Epithelial cell of proximal tubule (primary cell): ENCODE results near the gene INPP5A. TPM values are rescaled to one million over a fixed set of nuclear protein-coding genes. Genes with fewer than 3 reads are reported as not detected.
"Not testable (repeated sequence)": the region's sequence is repeated elsewhere in the genome, so short reads cannot be mapped to it uniquely, and the experiment has no call there.

Experiments
- DNase-seq: peaks from one replicate; pipeline ENCODE4 v3.0.0-alpha.2; 2011; ENCODE audit warnings: low read depth
- H3K4me3 ChIP-seq: 2 replicates; pipeline ENCODE4 v1.5.1; 2011; ENCODE audit warnings: low read depth, mild to moderate bottlenecking, low read length
- total RNA-seq: library from RNA; depleted of rRNA; stranded (reverse); fragments of >200 nt; gene quantifications from 2 replicates; pipeline ENCODE4 v1.2.3, GENCODE V29; 2015
- TF ChIP-seq, protein P1 (sequence below): conservative IDR thresholded peaks from 2 replicates; pipeline ENCODE4 v1.5.1; 2012; ENCODE audit warnings: low read depth, mild to moderate bottlenecking, low read length

INPP5A gene
- total RNA-seq, 1 donor from 2014 or later, result 30.4 TPM

DNA sequence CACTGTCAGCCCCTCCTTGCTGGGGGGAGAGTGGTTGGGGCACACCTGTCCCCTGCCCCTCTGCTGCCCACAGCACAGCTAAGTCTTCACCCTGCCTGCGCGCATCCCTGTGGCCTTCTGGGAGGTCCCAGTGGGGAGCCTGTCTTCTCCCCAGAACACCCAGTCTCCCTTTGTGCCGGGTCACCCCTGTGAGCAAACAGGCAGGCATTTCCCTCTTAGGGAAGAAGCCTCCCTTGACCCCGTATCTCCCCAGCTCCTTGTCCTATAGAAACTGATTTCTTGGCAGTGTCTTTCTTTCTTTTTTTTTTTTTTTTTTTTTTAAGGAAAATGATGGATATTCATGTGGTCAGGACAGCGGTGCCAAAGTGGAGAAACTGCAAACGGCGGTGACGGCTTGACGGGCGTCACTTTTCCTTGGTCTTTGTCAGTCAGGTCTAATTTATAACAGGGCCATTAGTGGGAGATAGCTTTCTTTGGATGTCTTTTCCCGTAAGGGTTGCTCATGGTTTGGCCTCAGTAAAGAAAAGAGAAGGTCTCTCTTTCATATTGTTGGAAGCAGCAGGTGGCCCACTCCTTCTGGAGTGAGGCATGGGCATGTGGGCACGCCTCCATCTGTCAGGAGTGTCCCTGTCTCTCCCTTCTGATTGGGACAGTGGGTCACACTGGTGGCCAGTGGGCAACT lies 133.1 kb downstream of the INPP5A start:
- no peak overlapping the region for H3K4me3 ChIP-seq
- TF ChIP-seq, protein P1, sequence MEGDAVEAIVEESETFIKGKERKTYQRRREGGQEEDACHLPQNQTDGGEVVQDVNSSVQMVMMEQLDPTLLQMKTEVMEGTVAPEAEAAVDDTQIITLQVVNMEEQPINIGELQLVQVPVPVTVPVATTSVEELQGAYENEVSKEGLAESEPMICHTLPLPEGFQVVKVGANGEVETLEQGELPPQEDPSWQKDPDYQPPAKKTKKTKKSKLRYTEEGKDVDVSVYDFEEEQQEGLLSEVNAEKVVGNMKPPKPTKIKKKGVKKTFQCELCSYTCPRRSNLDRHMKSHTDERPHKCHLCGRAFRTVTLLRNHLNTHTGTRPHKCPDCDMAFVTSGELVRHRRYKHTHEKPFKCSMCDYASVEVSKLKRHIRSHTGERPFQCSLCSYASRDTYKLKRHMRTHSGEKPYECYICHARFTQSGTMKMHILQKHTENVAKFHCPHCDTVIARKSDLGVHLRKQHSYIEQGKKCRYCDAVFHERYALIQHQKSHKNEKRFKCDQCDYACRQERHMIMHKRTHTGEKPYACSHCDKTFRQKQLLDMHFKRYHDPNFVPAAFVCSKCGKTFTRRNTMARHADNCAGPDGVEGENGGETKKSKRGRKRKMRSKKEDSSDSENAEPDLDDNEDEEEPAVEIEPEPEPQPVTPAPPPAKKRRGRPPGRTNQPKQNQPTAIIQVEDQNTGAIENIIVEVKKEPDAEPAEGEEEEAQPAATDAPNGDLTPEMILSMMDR, result no peak
- no peak for DNase-seq

DNA sequence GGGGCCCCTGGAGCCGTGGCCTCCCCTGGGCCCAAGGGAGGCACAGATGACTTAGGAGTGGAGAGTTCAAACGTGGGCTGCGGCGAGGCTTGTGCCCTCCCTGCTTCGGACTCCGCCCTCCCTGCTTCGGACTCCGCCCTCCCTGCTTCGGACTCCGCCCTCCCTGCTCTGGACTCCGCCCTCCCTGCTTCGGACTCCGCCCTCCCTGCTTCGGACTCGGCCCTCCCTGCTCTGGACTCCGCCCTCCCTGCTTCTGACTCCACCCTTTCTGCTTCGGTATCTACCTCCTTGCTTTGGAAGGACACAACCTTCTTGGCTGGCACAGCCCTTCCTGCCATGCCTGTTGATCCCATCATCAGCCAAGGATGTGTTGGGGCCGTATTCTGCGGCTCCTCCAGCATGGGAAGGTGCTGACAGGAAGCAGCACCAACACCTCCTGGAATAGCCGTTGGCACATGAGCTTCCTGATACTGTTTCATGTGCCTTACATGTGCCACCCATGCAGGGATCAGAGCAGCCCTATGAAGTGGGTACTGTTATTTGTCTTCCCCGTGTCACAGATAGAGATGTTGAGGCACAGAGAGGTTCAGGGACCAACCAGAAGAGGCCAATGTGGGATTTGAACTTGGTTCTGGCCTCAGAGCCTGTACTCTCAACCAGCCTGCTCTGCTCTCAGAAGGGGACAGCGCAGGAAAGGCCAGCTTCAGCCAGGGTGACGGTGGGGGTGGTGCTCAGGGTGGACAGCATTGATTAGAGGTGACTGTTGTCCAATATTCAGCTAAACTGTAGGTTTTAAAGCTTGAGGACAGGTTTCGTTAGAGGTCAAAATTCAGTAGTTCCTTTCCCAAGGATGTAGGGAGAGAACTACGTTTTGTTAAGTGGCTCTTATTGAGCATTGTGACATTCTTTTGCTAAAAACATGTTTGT lies 133.9 kb downstream of the INPP5A start:
- TF ChIP-seq, protein P1, result no peak
- no peak overlapping the region for H3K4me3 ChIP-seq
- DNase-seq, result no peak

DNA sequence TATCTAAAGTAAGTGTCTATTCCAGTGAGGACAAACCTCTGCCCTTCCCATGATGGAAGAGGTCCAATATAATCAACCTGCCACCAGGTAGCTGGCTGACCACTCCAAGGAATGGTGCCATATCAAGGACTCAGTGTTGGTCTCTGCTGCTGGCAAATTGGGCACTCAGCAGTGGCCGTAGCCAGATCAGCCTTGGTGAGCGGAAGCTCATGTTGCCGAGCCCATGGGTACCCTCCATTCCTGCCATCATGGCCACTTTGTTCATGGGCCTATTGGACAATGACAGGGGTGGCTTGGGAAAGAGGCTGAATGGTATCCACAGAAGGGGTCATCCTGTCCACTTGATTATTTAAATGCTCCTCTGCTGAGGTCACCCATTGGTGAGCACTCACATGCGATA lies 136.2 kb downstream of the INPP5A start:
- H3K4me3 ChIP-seq, result not testable (repeated sequence)

DNA sequence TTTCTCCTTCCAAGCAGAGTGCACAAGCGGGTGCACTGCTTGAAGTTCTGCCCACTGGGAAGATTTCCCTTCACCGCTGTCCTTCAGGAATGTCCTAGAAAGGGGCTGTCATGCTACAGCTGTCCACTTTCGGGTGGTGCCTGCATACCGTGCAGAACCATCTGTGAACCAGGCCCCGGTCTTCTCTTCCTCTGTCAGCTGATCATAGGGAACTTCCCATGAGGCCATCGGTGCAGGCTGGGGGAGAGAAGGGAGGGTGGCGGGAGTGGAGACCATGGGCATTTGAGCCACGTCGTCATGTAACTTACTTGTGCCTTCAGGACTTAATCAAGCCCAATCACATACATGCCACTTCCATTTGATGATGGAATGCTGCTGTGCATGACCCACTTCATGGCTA lies 136.7 kb downstream of the INPP5A start:
- TF ChIP-seq, protein P1, result no peak
- no peak overlapping the region for H3K4me3 ChIP-seq
- DNase-seq, result no peak

More for the DNA sequence above, 136.2 kb downstream of the INPP5A start:
- not testable (repeated sequence) for DNase-seq

DNA sequence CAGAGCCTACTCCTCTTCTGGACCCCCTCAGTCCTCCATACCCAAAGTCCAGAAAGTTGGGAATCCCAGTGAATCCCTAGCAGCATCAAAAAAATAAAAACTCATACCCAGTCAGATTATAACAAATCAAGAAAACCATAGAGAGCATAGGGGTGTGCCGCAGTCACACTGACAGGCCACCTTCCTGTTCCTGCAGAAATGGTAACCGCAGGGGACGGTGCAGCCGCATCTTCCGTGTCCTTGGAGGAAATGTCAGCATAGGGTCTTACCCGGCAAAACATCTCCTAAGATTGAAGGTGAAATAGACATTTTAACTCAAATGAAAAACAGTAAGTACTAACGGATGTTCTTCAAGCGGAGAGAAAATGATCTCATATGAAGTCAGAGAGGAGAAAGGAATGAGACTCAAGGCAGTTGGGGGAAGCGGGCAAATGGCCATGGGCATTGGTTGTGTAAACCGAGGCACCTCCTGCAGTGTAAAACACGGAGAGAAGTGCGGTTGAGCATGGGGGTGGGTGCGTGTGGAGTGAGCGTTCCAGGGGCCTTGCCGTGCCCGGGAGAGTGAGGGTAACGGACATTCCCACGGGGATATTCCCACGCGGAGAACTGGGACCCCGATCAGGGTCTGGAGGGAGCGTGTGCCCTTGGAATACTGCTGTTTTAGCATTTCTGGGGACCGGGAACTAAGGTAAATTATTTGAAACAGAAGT lies 137.6 kb downstream of the INPP5A start:
- DNase-seq, result no peak
- H3K4me3 ChIP-seq, result no peak overlapping the region
- TF ChIP-seq, protein P1, result no peak

DNA sequence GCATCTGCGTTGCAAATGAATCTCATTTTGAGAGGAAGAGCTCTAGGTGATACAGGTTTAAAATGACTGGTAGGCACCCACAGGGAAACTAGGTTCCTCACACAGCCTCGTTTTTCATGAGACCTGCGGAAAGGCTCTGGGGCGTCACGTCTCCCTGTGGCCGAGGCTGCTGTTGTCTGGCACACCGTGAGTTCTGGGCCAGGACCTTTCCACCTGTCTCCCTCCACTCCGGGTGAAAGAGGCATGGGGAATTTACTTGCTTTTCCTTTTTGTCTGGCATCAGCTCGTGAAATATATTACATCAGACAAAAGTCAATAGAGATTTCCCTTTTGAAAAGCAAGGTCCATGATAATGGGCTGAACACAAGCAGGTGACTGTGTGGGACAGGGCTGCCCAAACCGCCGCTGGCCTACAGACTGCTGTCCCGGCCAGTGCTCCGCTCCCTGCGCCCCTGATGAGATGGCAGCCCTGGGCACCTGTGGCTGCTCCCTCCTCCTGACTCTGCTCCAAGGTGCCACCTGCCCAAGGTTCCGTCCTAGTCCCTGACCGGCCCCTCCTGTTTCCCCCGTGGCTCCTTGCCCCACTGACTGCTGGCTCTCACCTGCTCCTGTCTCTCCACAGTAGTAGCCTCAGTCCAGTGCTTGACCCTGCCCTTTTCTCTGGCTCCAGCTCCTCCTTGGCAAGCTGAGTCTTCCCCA lies 138.8 kb downstream of the INPP5A start:
- H3K4me3 ChIP-seq, result no peak overlapping the region
- TF ChIP-seq, protein P1, result no peak
- DNase-seq, result no peak

DNA sequence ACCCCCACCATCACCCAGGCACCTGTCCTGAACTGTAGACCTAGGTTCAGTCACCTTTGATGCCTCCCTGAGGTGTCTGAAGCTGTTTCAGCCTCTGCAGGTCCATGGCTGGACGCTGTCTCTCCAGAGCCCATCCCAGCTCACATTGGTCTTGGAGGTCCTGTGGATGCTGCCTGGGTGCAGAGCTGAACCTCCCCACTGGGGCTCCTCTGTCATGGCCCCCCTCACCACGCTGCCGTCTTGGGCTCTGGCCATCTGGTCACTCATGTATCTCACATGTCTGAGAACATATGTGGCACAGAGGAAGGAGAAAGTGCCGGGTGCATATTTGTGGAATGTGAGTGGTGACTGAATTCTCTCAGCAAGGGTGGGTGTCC lies 139.5 kb downstream of the INPP5A start:
- DNase-seq, result no peak
- TF ChIP-seq, protein P1, result no peak
- no peak overlapping the region for H3K4me3 ChIP-seq
